COLO668 (cell line): ENCODE results near the gene INTS14.
"Not testable (repeated sequence)": the region's sequence is repeated elsewhere in the genome, so short reads cannot be mapped to it uniquely, and the experiment has no call there.

ENCODE experiments used
- DNase-seq: peaks from one replicate; lab custom pipeline; 2025; ENCODE audit not compliant: unreplicated experiment; lab: John Stamatoyannopoulos, UW

INTS14 gene

GRCh38 chr15:65631503-65631902 is 20.6 kb upstream of the INTS14 start:
- no peak for DNase-seq

DNA sequence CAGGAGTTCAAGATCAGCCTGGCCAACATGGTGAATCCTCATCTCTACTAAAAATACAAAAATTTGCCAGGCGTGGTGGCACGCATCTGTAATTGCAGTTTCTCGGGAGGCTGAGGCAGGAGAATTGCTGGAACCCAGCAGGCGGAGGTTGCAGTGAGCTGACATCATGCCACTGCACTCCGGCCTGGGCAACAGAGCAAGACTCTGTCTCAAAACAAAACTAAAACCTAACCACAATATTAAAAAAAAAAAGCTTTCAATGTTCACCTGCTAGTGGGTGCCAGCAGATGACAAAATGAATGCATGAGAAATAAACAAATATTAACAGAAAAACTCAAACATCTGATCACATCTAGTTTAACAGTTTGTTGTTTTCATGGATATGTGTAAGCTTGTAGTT is 19.8 kb upstream of the INTS14 start:
- no peak for DNase-seq

DNA sequence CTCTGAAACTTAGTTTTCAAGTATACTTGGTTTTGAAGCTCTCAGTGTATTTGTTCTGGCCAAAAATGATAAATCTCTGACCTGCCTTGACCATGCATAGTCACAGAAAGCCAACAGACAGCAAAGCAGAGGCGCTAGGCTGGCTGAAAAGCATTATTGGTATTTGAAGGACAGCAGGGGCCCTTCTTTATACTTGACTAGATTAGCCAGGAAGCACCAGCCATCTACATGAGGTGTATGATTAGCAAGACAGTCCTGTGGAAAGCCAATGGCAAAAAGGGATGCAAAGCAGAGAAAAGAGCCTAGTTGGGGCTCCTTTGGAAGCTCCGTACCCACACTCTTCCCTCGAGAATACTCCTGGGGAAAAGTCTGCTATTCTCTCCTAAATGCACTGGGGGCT is 18.6 kb upstream of the INTS14 start:
- DNase-seq = no peak

- no peak for DNase-seq
These were observed 15.9 kb upstream of the INTS14 start for GRCh38 chr15:65626856-65627255.

GRCh38 chr15:65623103-65623502 is 12.2 kb upstream of the INTS14 start:
- no peak for DNase-seq

GRCh38 chr15:65621638-65622037 is 10.7 kb upstream of the INTS14 start, which contains the start of gene SLC24A1:
Gene SLC24A1, plus strand, starts transcription at chr15:65621938. Its CDS starts 2,143 bp downstream, at chr15:65624081.
- no peak for DNase-seq

GRCh38 chr15:65620833-65621232 is 9.9 kb upstream of the INTS14 start:
- no peak for DNase-seq

DNA sequence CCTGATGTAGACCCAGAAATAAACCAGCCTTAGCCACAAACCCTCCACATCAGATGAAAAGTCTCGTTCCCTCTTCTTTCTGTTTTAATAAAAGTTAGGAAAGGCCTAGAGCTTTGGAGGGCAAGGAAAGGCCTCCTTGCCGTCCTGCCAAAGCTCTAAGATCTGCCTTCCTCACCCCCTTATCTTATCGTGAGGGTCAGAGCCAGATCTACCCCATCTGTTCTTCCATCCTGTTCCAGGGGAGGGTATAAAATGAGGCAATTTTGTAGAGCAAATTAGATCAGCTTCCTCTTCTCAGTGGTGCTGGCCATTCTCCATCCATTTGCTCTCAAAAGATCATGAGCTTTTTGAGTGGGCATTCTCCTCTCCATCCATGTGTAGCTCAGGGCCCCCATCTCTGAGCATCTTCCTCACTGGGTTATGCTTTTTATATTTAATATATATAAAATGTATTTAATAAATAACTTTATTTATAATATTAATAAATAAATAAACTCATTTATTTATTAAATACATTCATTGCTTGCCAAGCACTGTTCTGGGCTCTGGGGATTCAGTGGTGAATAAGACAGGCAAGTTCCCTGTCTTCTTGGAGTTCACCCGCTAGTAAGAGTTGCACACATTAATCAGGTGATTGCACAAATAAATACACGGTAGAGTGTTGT is 8.8 kb upstream of the INTS14 start:
- DNase-seq = no peak

DNA sequence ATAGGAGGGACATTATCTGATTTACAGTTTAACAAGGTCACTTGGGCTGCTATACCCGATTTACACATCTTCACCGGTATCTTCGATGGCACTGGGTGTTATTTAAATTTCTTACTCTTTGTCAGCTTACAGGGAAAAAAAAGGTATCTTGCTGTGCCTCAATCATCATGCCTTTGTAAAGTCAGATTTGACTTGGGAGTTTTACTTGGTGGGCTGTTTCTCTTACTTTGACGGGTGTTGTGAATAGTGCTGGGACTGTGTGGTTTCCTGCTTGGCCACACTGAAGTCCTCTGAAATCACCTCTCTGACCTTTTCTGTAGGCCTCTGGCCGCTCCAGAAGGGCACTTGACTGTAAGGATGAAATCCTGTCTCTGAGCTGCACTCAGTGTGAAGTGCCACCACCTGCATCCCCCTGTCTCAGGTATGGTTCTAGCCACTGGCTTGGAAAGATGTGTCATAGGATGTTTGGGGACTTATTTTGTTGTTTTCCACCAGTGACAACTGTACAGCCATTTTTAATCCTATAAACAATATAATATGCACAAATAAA is 7.7 kb upstream of the INTS14 start:
- DNase-seq = no peak

DNA sequence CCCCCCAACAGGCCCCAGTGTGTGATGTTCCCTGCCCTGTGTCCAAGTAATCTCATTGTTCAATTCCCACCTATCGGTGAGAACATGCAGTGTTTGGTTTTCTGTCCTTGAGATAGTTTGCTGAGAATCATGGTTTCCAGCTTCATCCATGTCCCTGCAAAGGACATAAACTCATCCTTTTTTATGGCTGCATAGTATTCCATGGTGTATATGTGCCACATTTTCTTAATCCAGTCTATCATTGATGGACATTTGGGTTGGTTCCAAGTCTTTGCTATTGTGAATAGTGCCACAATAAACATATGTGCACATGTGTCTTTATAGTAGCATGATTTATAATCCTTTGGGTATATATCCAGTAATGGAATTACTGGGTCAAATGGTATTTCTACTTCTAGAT is 5.0 kb upstream of the INTS14 start:
- not testable (repeated sequence) for DNase-seq

GRCh38 chr15:65612949-65613744 is 2.2 kb upstream of the INTS14 start:
- no peak for DNase-seq

DNA sequence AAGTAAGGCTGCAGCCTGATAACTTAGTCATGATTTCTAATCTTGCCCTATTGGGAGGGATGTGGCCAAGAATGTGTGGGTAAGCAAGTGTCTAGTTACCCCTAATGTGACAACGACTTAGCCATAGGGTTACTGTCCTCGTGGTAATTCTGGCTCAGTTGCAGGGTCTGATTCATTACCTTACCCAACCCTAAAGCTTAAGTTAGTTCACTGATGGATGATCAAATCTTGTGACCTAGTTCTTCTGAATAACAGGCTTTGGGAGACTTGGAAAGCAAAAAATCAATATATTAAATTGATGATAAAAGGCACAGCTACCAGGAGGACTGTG is 1.6 kb upstream of the INTS14 start:
- no peak for DNase-seq

DNA sequence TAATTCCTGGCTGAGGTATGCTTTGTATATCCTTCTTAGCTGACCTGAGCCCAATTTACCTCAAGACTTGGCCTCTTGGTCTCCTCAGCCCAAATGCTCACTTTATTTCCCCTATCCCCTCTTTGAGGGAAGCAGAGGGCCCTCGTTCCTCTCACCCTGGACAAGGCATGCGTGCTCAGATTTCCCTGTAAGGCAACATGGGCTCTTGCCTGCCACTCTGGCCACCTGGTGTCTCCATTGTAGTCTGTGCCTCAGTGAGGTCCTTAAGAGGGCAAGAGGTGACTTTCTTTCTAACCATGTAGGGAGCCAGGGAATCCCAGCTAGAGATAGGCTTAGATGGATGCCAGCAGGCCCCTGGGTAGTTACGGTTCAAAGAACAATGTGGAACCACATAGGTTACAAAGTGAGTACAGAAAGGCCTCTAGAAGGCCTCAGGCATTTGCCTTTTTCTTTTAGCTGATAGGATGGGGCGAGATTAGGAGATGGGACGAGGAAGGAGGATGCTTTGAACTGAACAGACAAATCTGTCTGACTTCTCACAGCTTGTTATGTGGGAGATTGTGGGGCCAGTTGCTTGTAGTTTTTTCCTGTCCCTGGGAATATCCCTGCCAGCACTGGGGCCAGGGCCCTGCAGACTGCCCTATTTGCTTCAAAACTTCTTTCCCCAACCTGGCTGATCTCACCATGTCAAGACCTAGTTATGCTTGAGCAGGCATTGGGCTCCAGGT is 1.1 kb upstream of the INTS14 start:
- no peak for DNase-seq

GRCh38 chr15:65603559-65603958 is 7.4 kb downstream of the INTS14 start:
- DNase-seq = no peak

DNA sequence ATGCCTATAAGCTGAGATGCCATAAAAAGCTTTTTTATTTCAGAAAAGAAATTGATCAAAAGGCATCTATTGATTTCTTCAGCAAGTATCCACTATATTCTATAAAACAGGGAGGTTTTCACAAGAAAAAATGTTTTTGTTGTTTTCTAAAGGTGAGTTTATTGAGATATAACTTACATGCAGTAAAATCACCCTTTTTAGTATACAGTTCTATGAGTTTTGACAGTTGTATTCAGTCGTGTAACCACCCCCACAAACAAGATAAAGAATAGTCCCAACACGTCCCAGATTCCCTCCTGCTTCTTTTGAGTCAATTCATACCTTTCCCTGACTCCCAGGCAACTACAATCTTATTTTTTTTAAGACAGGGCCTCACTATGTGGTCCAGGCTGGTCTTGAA is 7.8 kb downstream of the INTS14 start:
- DNase-seq = no peak

DNA sequence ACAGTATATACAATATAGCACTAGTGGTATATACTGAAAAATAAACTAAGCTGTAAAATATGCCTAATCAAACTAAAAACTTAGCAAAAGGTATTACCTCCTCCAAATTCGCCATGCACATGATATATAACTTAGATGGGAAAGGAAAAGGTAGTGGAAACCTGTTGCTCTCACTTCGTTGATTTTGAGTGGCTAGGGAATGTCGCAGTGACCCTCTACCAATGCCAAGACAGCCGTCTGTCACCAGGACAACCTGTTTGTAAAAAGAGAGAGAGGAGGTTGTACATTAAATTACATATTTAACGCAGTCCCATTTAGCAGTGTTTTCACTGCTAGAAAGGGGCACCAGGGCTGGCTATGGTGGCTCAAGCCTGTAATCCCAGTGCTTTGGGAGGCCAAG is 11.3 kb downstream of the INTS14 start:
- no peak for DNase-seq

DNA sequence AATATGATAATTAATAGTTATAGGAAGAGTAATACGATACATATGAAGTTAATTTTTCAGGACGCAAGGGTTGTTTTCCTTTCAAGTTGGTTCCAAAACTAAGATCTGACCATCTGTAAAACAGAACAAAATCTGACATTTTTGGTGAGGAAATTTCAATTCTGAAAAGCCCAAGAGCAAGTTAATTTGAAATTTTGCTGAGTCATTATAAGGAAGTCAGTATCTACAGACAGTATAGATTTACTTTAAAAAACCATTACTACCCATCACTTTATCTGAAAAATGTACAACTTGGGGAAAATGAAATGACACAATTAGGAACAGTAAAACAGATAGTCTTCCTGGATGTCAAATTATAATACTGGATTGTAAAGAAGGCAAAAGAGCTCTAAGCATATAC is 12.5 kb downstream of the INTS14 start:
- DNase-seq = no peak

GRCh38 chr15:65595960-65596359 is 15.0 kb downstream of the INTS14 start:
- peak; percentile 10 for DNase-seq

- DNase-seq = no peak
These were observed 23.8 kb downstream of the INTS14 start for GRCh38 chr15:65587094-65587493.

GRCh38 chr15:65584241-65584640 is 26.7 kb downstream of the INTS14 start:
- no peak for DNase-seq

DNA sequence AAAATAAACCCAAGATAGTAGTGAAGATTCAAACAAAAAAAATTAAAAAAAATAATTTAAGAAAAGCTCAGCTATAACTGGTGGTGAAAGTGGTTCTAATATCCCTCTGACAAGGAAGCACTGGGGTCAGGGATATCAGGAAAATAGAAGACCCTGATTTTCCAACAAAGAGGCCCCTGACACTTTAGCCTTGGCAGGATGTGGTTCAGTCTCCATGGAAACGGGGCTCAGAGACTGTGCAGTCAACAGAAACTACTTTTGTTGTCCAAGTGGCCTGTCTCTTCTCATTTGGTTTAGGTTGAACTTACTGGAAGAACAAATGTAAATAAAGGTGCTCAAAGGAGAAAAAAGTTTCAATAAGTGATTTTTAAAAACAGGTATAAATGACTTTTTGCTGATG is 27.2 kb downstream of the INTS14 start:
- DNase-seq = no peak

DNA sequence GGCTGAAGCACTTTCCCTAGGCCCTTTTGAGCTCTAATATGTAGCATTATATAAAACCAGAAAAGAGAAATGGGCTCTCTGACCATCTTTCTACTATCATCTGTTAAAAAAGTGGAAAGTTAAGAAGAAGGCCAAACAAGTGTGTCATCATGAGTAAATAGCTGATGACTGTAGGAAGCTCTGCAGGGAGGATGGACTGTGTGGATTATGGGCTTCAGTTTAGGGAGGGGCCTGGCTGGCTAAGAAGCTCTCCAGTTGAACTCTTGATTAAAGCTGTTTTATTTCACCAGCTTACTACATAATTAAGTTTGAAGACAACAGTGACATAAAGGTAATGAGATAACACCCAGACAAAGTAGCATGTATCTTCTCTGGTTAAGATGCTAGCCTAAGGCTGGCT is 30.6 kb downstream of the INTS14 start:
- DNase-seq = no peak
